Smooth muscle cell (in vitro differentiated cells): Measurements from ENCODE around the gene RAB44. TPM values are rescaled to one million over a fixed set of nuclear protein-coding genes. Genes with fewer than 3 reads are reported as not detected.
"Not testable (repeated sequence)": the region's sequence is repeated elsewhere in the genome, so short reads cannot be mapped to it uniquely, and the experiment has no call there.

Source experiments
- DNase-seq: peaks from one replicate; lab custom pipeline; 2025; ENCODE audit not compliant: unreplicated experiment; lab: John Stamatoyannopoulos, UW
- H2AFZ ChIP-seq: fragments of 200-600 bp; sonication (generic); 2 replicates; pipeline ENCODE4 v1.6.0; 2016; ENCODE audit warnings: antibody characterized with exemption, low read depth, mild to moderate bottlenecking
- H3F3A ChIP-seq: fragments of 200-600 bp; sonication (generic); 2 replicates; pipeline ENCODE4 v1.6.0; 2017; ENCODE audit warnings: antibody characterized with exemption, low read depth
- H3K27ac ChIP-seq: fragments of 200-600 bp; sonication (generic); 2 replicates; pipeline ENCODE4 v1.5.1; 2016; ENCODE audit warnings: low read depth, mild to moderate bottlenecking
- H3K27me3 ChIP-seq: fragments of 200-600 bp; sonication (generic); 2 replicates; pipeline ENCODE4 v1.6.1; 2016; ENCODE audit warnings: low read depth, mild to moderate bottlenecking
- H3K36me3 ChIP-seq: fragments of 200-600 bp; sonication (generic); 2 replicates; pipeline ENCODE4 v1.5.1; 2016; ENCODE audit warnings: low read depth
- H3K4me1 ChIP-seq: fragments of 200-600 bp; sonication (generic); 2 replicates; pipeline ENCODE4 v1.5.1; 2016; ENCODE audit warnings: low read depth
- H3K4me2 ChIP-seq: fragments of 200-600 bp; sonication (generic); 2 replicates; pipeline ENCODE4 v1.6.0; 2016; ENCODE audit warnings: mild to moderate bottlenecking
- H3K4me3 ChIP-seq: fragments of 200-600 bp; sonication (generic); 2 replicates; pipeline ENCODE4 v1.5.1; 2016; ENCODE audit warnings: mild to moderate bottlenecking
- H3K79me2 ChIP-seq: fragments of 200-600 bp; sonication (generic); 2 replicates; pipeline ENCODE4 v1.6.0; 2016; ENCODE audit warnings: low read depth, mild to moderate bottlenecking
- H3K9ac ChIP-seq: fragments of 200-600 bp; sonication (generic); 2 replicates; pipeline ENCODE4 v1.6.0; 2016; ENCODE audit warnings: low read depth
- H3K9me3 ChIP-seq: fragments of 200-600 bp; sonication (generic); replicated peaks from 2 replicates; pipeline ENCODE4 v1.5.1; 2016; ENCODE audit warnings: low read depth
- H4K20me1 ChIP-seq: fragments of 200-600 bp; sonication (generic); 2 replicates; pipeline ENCODE4 v1.6.0; 2016; ENCODE audit warnings: low read depth
- WGBS: methylation state at CpG from one replicate; pipeline ENCODE4 v1.1.7; 2016; ENCODE audit warnings: low lambda C conversion rate; 5-methylcytosine and 5-hydroxymethylcytosine counted together
- polyA plus RNA-seq: library from polyadenylated mRNA; unstranded; fragments of >200 nt; fragmentation: Nextera tagmentation; extraction: Ambion mirVana; gene quantifications from 2 replicates; pipeline ENCODE4 v1.2.1, GENCODE V29; 2016
- total RNA-seq: library from RNA; depleted of rRNA; stranded (reverse); fragments of >200 nt; gene quantifications from 2 replicates; pipeline ENCODE4 v1.2.3, GENCODE V29; 2014
- TF ChIP-seq, protein P1 (sequence below): fragments of 200-600 bp; sonication (generic); IDR thresholded peaks from 2 replicates; pipeline ENCODE4 v1.5.1; 2017; ENCODE audit warnings: borderline replicate concordance, mild to moderate bottlenecking, antibody characterized with exemption; ENCODE audit not compliant: insufficient read depth, poor library complexity, severe bottlenecking

The RAB44 gene
- total and polyA plus RNA-seq, 2 experiments from 2014 or later, result 0.03 TPM; not detected in 1

DNA sequence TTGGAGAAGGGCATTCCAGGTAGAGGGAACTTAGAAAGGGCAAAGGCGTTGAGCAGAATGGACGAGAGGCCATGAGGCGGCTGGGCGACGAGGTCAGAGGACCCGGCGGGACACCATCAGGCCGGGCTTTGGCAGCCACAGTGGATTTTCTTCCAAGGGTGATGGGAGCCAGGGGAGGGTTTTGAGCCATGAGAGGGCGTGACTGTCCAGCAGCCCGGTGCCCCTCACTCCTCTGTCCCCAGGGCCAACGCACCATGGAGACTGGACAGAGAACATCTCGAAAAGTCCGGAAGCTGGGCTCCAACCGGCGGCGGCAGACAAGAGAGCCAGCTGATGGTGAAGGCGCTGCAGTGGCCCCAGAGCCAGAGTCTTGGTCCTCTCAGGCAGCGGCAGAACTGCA, 6.4 kb downstream of the RAB44 start:
- Histone ChIP-seq H3K4me2 (no peak overlapping the region), H3K27ac (no peak overlapping the region), H3K27me3 (no peaks in the 10 kb centered on the region), H3K9me3 (no peaks in the 10 kb centered on the region), H3K79me2 (no peaks in the 10 kb centered on the region), H2AFZ (no peak overlapping the region), H3K4me1 (no peaks in the 10 kb centered on the region), H3F3A (no peaks in the 10 kb centered on the region), H3K4me3 (no peak overlapping the region), H3K36me3 (no peaks in the 10 kb centered on the region), H3K9ac (no peak overlapping the region), H4K20me1 (no peaks in the 10 kb centered on the region)
- 92% methylated on average over 18 of the region's 18 CpGs for WGBS
- DNase-seq, result no peak
- TF ChIP-seq, protein P1, sequence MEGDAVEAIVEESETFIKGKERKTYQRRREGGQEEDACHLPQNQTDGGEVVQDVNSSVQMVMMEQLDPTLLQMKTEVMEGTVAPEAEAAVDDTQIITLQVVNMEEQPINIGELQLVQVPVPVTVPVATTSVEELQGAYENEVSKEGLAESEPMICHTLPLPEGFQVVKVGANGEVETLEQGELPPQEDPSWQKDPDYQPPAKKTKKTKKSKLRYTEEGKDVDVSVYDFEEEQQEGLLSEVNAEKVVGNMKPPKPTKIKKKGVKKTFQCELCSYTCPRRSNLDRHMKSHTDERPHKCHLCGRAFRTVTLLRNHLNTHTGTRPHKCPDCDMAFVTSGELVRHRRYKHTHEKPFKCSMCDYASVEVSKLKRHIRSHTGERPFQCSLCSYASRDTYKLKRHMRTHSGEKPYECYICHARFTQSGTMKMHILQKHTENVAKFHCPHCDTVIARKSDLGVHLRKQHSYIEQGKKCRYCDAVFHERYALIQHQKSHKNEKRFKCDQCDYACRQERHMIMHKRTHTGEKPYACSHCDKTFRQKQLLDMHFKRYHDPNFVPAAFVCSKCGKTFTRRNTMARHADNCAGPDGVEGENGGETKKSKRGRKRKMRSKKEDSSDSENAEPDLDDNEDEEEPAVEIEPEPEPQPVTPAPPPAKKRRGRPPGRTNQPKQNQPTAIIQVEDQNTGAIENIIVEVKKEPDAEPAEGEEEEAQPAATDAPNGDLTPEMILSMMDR, result no peak

DNA sequence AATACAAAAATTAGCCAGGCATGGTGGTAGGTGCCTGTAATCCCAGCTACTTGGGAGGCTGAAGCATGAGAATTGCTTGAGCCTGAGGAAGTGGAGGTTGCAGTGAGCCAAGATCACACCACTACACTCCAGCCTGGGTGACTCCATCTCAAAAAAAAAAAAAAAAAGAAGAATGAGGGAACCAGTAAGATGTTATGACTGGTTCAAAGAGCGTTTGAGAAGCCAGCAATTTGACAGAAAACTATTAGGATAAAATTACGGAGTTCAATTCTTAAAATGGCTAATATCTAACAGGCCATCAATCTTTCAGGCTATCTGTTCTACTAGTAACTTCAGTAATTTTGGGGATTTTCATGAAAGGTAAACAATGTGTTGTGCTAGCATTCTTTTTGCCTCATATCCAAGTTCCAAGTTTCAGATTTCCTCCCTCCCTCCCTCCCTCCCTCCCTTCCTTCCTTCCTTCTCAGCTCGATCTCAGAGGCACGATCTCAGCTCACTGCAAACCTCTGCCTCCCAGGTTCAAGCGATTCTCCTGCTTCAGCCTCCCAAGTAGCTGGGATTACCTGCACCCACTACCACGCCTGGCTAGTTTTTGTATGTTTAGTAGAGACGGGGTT, 7.4 kb downstream of the RAB44 start:
- not testable (repeated sequence) for H4K20me1 ChIP-seq, H3K9ac ChIP-seq, H3K27ac ChIP-seq, H3K79me2 ChIP-seq, H3K4me2 ChIP-seq, H3K4me3 ChIP-seq, H3K9me3 ChIP-seq, DNase-seq, H3K36me3 ChIP-seq, H3F3A ChIP-seq, H3K27me3 ChIP-seq, H2AFZ ChIP-seq, H3K4me1 ChIP-seq
- 83% methylated on average over 5 of the region's 7 CpGs for WGBS

DNA sequence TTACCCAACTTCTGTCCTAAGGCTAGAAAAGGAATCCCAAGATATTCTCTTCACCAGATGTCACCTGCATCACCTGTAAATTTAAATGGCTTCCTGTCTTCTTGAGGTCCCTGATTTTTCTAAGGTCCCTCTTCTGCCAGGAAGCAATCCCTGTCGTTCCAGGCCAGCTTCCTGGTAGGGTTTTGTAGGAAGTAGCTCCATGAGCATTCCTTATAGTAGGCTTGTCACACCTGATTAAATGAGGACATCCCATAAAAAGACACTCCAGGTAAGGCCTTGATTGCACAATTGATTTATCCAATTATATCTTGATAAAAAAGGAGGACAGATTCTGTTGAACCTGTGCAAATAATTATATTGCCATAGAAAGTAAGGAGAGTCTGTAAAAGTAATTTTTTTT, 8.7 kb downstream of the RAB44 start:
- H3K9me3 ChIP-seq, result no peaks in the 10 kb centered on the region
- H3K4me3 ChIP-seq, result no peak overlapping the region
- H3K79me2 ChIP-seq, result no peaks in the 10 kb centered on the region
- 93% methylated on average over 1 of the region's 1 CpG for WGBS
- no peak overlapping the region for H3K4me2 ChIP-seq
- H2AFZ ChIP-seq, result no peak overlapping the region
- H3K4me1 ChIP-seq, result no peaks in the 10 kb centered on the region
- no peaks in the 10 kb centered on the region for H3K36me3 ChIP-seq
- no peak for DNase-seq
- no peaks in the 10 kb centered on the region for H4K20me1 ChIP-seq
- H3F3A ChIP-seq, result no peaks in the 10 kb centered on the region
- H3K9ac ChIP-seq, result no peak overlapping the region
- TF ChIP-seq, protein P1, result no peak
- H3K27me3 ChIP-seq, result no peaks in the 10 kb centered on the region
- H3K27ac ChIP-seq, result no peak overlapping the region

DNA sequence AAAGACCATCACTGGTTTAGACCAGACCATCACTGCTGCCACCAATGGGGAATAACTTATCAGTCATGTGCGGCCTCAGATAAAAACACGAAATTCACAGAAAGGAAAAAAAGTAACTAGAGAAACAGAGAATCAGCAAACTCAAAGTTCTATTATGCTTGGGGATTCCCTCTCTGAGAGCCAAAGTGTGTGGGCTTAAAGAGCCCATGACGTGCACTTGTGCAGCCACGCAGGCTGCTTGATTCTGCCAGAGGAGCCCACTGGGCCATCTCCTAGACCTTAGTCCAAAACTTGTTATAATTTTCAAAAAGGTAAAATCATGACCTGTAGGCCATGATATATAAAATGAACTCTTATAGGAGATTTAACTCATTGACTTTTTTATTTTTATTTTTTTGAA, 15.2 kb downstream of the RAB44 start:
- no peaks in the 10 kb centered on the region for H3K4me1 ChIP-seq
- DNase-seq, result no peak
- no peaks in the 10 kb centered on the region for H4K20me1 ChIP-seq
- no peaks in the 10 kb centered on the region for H3K36me3 ChIP-seq
- H3K27ac ChIP-seq, result no peak overlapping the region
- H3K27me3 ChIP-seq, result no peaks in the 10 kb centered on the region
- H3K4me2 ChIP-seq, result no peak overlapping the region
- no peak overlapping the region for H3K9ac ChIP-seq
- no peaks in the 10 kb centered on the region for H3F3A ChIP-seq
- H3K9me3 ChIP-seq, result no peaks in the 10 kb centered on the region
- 93% methylated on average over 4 of the region's 4 CpGs for WGBS
- H3K79me2 ChIP-seq, result no peaks in the 10 kb centered on the region
- H3K4me3 ChIP-seq, result no peak overlapping the region
- H2AFZ ChIP-seq, result no peak overlapping the region
- TF ChIP-seq, protein P1, result no peak
